K562 (cell line): ENCODE measurements around the gene NAIF1. TPM values are rescaled to one million over a fixed set of nuclear protein-coding genes. Genes with fewer than 3 reads are reported as not detected.

Source experiments
- ASH1L ChIP-seq: fragments of 450-650 bp; IDR thresholded peaks from 2 replicates; pipeline ENCODE4 v1.6.1; 2018; ENCODE audit warnings: borderline replicate concordance, mild to moderate bottlenecking, low read depth; ENCODE audit not compliant: partially characterized antibody
- CHD1 ChIP-seq: fragments of 200-600 bp; sonication (generic); IDR thresholded peaks from one replicate; pipeline ENCODE4 v1.6.1; 2012; ENCODE audit warnings: mild to moderate bottlenecking, moderate library complexity, low read length, inconsistent platforms
- ETV6 ChIP-seq, 3 experiments: fragments of 150-350 bp in 1 of 3; sonication (generic) in 1 of 3; formaldehyde crosslinking in 1 of 3; IDR thresholded peaks; 2 replicates each; pipeline versions ENCODE4 v1.6.1 to v1.8.0; 2014 to 2022; ENCODE audit warnings: borderline replicate concordance in 2 of 3, low read depth in 2 of 3, antibody characterized with exemption in 1 of 3, low read length in 1 of 3, mild to moderate bottlenecking in 1 of 3, missing genetic modification reagents in 1 of 3
- FOXA3 ChIP-seq, 2 experiments: fragments of 450-650 bp in 1 of 2; sonication (generic) in 1 of 2; formaldehyde crosslinking; IDR thresholded peaks in 1 of 2; conservative IDR thresholded peaks in 1 of 2; 2 replicates each; pipeline versions ENCODE4 v1.4.0 to v1.8.0; 2020 to 2022; ENCODE audit warnings: mild to moderate bottlenecking in 2 of 2, missing genetic modification reagents in 1 of 2
- HDAC1 ChIP-seq, 2 experiments: fragments of 450-650 bp; IDR thresholded peaks; 2 replicates each; pipeline ENCODE4 v1.6.1; 2016 to 2017; ENCODE audit warnings: inconsistent platforms in 1 of 2, mild to moderate bottlenecking in 1 of 2, moderate library complexity in 1 of 2
- KDM5B ChIP-seq: fragments of 200-600 bp; sonication (generic); IDR thresholded peaks from 2 replicates; pipeline ENCODE4 v1.6.1; 2012; ENCODE audit warnings: low read depth, mild to moderate bottlenecking, moderate library complexity, low read length, control low read depth, inconsistent platforms; ENCODE audit not compliant: insufficient replicate concordance
- MCM2 ChIP-seq: fragments of 450-650 bp; IDR thresholded peaks from 2 replicates; pipeline ENCODE4 v1.6.1; 2017; ENCODE audit warnings: low read depth, mild to moderate bottlenecking
- MEF2A ChIP-seq: IDR thresholded peaks from 2 replicates; pipeline ENCODE4 v1.6.1; 2011; ENCODE audit warnings: low read depth, mild to moderate bottlenecking, low read length, moderate library complexity; ENCODE audit not compliant: control insufficient read depth
- MTA1 ChIP-seq: fragments of 450-650 bp; IDR thresholded peaks from 2 replicates; pipeline ENCODE4 v1.6.1; 2017; ENCODE audit warnings: borderline replicate concordance
- MTA3 ChIP-seq: fragments of 450-650 bp; formaldehyde crosslinking; IDR thresholded peaks from 2 replicates; pipeline ENCODE4 v1.6.1; 2017; ENCODE audit warnings: mild to moderate bottlenecking, borderline replicate concordance
- PHF20 ChIP-seq: fragments of 450-650 bp; IDR thresholded peaks from 2 replicates; pipeline ENCODE4 v1.6.1; 2018; ENCODE audit not compliant: partially characterized antibody
- ZBTB1 ChIP-seq: sonication (generic); formaldehyde crosslinking; IDR thresholded peaks from 2 replicates; pipeline ENCODE4 v1.8.1; 2023; ENCODE audit warnings: missing genetic modification reagents, low read depth, mild to moderate bottlenecking, borderline replicate concordance
- ZBTB9 ChIP-seq: fragments of 450-650 bp; formaldehyde crosslinking; IDR thresholded peaks from 2 replicates; pipeline ENCODE4 v1.4.0; 2020; ENCODE audit warnings: mild to moderate bottlenecking, moderate library complexity
- ZNF511 ChIP-seq: sonication (generic); formaldehyde crosslinking; IDR thresholded peaks from 2 replicates; pipeline ENCODE4 v1.8.0; 2022; ENCODE audit warnings: mild to moderate bottlenecking, missing genetic modification reagents
- ZNF699 ChIP-seq: fragments of 250-450 bp; sonication (Bioruptor Pico); IDR thresholded peaks from 2 replicates; pipeline ENCODE4 v1.8.0; 2021; ENCODE audit warnings: mild to moderate bottlenecking, moderate library complexity; ENCODE audit not compliant: insufficient replicate concordance
- ZNF75A ChIP-seq: fragments of 450-650 bp; formaldehyde crosslinking; IDR thresholded peaks from 2 replicates; pipeline ENCODE4 v1.4.0; 2020; ENCODE audit warnings: mild to moderate bottlenecking
- ZNF77 ChIP-seq: fragments of 250-450 bp; sonication (Bioruptor Pico); IDR thresholded peaks from 2 replicates; pipeline ENCODE4 v1.5.0; 2020
- ZSCAN32 ChIP-seq: fragments of 450-650 bp; formaldehyde crosslinking; IDR thresholded peaks from 2 replicates; pipeline ENCODE4 v1.4.0; 2020; ENCODE audit warnings: mild to moderate bottlenecking, moderate library complexity
- polyA plus RNA-seq, 8 experiments: library from polyadenylated mRNA; depleted of rRNA in 4 of 8; stranded (reverse) in 5 of 8; unstranded in 3 of 8; fragments of >200 nt; fragmentation: Nextera tagmentation in 2 of 8; fragmentation: Illumina TruSeq in 1 of 8; extraction: Ambion mirVana in 2 of 8; extraction: Trizol in 1 of 8; gene quantifications; 2 replicates each; pipeline versions ENCODE4 v1.2.1 to v1.2.3, GENCODE V29; 2011 to 2014; ENCODE audit warnings: inconsistent platforms in 1 of 8, missing spikeins in 1 of 8
- total RNA-seq, 7 experiments: library from RNA; depleted of rRNA in 6 of 7; stranded (reverse); fragments of >200 nt in 6 of 7; fragmentation: Illumina TruSeq in 2 of 7; extraction: Trizol in 2 of 7; gene quantifications; 2 replicates each; pipeline versions ENCODE4 v1.2.1 to v1.2.3, GENCODE V29; 2011 to 2021; ENCODE audit warnings: low replicate concordance in 1 of 7
- TF ChIP-seq, protein P1 (sequence below): fragments of 250-450 bp; sonication (Bioruptor Pico); IDR thresholded peaks from 2 replicates; pipeline ENCODE4 v1.5.0; 2020; ENCODE audit warnings: mild to moderate bottlenecking, borderline replicate concordance
- TF ChIP-seq, protein P2 (sequence below): fragments of 450-650 bp; formaldehyde crosslinking; IDR thresholded peaks from 2 replicates; pipeline ENCODE4 v1.4.0; 2020; ENCODE audit warnings: mild to moderate bottlenecking, mixed read lengths

The NAIF1 gene
- total and polyA plus RNA-seq, 9 of the 15 experiments (the other 6 are each of a cell fraction or from before 2014, with no cell fraction given), result 4.8 to 26.6 (median 17.2) TPM

DNA sequence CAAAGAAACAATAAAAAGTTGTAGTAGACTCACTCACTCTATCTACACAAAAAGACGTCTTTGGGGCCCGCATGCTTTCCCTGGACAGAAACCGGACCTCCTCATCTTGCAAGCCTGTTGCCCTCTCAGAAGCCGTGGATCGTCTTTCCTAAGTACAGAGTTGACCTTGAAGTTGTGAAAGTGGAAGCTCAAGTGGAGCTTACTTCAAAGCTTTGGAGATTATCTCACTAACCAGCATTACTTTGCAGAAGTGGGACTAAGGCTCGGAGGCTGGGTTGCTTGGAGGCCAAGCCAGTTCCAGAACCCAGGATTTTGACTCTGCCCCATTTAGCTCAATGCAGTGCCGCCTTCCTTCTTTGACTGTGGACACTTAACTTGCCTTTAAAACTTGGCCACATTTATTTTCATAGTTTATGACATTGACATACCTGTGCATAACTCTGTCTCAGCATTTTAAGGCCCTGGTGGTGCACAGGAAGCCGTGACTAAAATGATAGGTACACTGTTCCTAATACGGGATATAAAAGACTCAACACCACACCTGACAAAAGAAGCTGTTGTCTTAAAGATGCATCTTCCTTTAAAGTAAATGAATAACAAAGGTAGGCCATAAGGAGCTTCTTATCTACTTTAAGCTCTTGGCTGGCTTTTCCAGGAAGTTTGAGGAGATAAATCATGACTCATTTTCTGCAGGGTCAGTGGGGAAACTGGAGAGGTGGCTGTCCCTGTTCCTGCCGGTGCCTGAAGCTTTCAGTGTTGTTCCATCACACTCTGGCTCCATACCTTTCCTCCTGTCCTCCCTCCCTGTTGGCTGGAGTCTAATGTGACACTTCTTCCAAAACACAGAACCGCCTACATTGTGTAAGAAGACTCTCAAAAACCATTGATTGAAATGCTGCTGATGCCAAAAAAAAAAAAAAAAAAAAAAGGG, 11.6 kb upstream of the NAIF1 start (continued):
- TF ChIP-seq ZSCAN32 (no peak), ZNF511 (CRISPR knock-in tag) (no peak), ZBTB9 (no peak), ZNF699 (CRISPR knock-in tag) (no peak), FOXA3 (CRISPR knock-in tag; conservative IDR thresholded peaks at IDR 0.05 in 1 of 2, IDR thresholded peaks at IDR 0.05 in 1 of 2) (no peak), ETV6 (IDR thresholded peaks at IDR 0.05; ENCODE audit: borderline replicate concordance in 1 of 2, low read depth in 2 of 2, low read length in 1 of 2) (peak; percentile 34 to 72; a peak in 1 of 4 replicates), ETV6 (CRISPR knock-in tag; IDR thresholded peaks at IDR 0.05; ENCODE audit: borderline replicate concordance) (no peak), PHF20 (no peak), MEF2A (no peak), MTA1 (peak; percentile 60; the same call in 1 of the 2 replicates), HDAC1 (IDR thresholded peaks at IDR 0.05) (peak in 1 of 2 experiments; percentile 54; a peak in 1 of 4 replicates), ZBTB1 (CRISPR knock-in tag) (no peak), ZNF75A (CRISPR knock-in tag) (0 out of 2 replicates have a peak, but pooled peaks have one; percentile 40), MTA3 (no peak), MCM2 (no peak), KDM5B (no peak), ASH1L (no peak), CHD1 (no peak), ZNF77 (CRISPR knock-in tag) (no peak)
- TF ChIP-seq, protein P1, sequence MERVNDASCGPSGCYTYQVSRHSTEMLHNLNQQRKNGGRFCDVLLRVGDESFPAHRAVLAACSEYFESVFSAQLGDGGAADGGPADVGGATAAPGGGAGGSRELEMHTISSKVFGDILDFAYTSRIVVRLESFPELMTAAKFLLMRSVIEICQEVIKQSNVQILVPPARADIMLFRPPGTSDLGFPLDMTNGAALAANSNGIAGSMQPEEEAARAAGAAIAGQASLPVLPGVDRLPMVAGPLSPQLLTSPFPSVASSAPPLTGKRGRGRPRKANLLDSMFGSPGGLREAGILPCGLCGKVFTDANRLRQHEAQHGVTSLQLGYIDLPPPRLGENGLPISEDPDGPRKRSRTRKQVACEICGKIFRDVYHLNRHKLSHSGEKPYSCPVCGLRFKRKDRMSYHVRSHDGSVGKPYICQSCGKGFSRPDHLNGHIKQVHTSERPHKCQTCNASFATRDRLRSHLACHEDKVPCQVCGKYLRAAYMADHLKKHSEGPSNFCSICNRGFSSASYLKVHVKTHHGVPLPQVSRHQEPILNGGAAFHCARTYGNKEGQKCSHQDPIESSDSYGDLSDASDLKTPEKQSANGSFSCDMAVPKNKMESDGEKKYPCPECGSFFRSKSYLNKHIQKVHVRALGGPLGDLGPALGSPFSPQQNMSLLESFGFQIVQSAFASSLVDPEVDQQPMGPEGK (CRISPR knock-in tag), result no peak
- TF ChIP-seq, protein P2, sequence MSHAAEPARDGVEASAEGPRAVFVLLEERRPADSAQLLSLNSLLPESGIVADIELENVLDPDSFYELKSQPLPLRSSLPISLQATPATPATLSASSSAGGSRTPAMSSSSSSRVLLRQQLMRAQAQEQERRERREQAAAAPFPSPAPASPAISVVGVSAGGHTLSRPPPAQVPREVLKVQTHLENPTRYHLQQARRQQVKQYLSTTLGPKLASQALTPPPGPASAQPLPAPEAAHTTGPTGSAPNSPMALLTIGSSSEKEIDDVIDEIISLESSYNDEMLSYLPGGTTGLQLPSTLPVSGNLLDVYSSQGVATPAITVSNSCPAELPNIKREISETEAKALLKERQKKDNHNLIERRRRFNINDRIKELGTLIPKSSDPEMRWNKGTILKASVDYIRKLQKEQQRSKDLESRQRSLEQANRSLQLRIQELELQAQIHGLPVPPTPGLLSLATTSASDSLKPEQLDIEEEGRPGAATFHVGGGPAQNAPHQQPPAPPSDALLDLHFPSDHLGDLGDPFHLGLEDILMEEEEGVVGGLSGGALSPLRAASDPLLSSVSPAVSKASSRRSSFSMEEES (CRISPR knock-in tag), result no peak
